ENCODE measurements around the gene EYS. TPM values are rescaled to one million over a fixed set of nuclear protein-coding genes. Genes with fewer than 3 reads are reported as not detected.

The EYS gene
- total RNA-seq, 6 experiments from 2014 or later, result 0.18 TPM; not detected in 5

DNA sequence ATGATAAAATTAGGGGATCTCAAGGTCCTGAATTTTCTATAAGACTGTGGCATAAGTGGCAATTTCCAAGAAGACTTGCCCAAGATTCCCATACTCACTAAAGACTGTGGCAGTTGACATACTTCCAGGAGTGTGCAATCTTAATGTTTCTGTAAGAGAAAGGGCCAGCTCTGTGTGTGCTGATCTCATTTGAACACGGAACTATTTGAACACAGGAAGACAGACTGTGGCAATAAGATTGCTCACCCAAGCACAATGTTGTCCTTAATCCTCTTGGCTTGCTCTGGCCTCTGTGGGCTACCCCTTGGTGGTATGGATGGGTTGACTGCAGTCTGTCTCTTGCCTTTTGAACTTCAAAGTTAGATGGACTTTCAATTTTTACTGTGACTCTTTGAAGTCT lies 1920.0 kb downstream of the EYS start:
- no peak overlapping the region for H3K27ac Mint-ChIP-seq
- H3K4me3 Mint-ChIP-seq, result no peak overlapping the region
- H3K27me3 Mint-ChIP-seq (ENCODE audit: insufficient read depth), result peaks cover 2% of the 10 kb centered on the region; the same call in 1 of the 2 replicates
- no peaks in the 10 kb centered on the region for H3K36me3 Mint-ChIP-seq (ENCODE audit: low read depth)
- peak; percentile 1 for DNase-seq
- no peaks in the 10 kb centered on the region for H3K9me3 Mint-ChIP-seq
- H3K4me1 Mint-ChIP-seq (ENCODE audit: low read depth), result peaks cover 9% of the 10 kb centered on the region; the same call in 1 of the 2 replicates
- TF ChIP-seq, protein P1, sequence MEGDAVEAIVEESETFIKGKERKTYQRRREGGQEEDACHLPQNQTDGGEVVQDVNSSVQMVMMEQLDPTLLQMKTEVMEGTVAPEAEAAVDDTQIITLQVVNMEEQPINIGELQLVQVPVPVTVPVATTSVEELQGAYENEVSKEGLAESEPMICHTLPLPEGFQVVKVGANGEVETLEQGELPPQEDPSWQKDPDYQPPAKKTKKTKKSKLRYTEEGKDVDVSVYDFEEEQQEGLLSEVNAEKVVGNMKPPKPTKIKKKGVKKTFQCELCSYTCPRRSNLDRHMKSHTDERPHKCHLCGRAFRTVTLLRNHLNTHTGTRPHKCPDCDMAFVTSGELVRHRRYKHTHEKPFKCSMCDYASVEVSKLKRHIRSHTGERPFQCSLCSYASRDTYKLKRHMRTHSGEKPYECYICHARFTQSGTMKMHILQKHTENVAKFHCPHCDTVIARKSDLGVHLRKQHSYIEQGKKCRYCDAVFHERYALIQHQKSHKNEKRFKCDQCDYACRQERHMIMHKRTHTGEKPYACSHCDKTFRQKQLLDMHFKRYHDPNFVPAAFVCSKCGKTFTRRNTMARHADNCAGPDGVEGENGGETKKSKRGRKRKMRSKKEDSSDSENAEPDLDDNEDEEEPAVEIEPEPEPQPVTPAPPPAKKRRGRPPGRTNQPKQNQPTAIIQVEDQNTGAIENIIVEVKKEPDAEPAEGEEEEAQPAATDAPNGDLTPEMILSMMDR (IDR thresholded peaks at IDR 0.05), result no peak

DNA sequence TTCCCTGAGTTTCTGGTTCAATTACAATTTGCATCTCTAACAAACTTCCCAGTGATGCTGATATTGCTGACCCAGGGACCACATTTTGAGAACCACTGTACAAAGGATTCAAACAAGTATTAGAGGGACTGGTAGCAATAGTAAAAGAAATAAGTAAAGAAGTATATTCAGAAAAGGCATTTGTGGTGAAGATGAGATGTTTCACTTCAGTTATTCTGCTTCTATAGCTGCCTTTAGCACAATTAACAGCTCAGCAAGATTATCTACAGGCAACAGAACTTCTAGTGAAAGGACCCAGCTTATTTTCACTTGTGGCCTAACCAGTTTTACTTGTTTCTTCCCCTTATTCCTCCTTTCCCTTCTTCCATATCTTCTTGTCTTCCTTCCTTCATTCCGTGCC lies 1922.0 kb downstream of the EYS start:
- H3K4me3 Mint-ChIP-seq, result no peak overlapping the region
- H3K27me3 Mint-ChIP-seq (ENCODE audit: insufficient read depth), result peaks cover 2% of the 10 kb centered on the region; the same call in 1 of the 2 replicates
- peaks cover 9% of the 10 kb centered on the region; the same call in 1 of the 2 replicates for H3K4me1 Mint-ChIP-seq (ENCODE audit: low read depth)
- DNase-seq, result no peak
- TF ChIP-seq, protein P1 (IDR thresholded peaks at IDR 0.05), result no peak
- no peaks in the 10 kb centered on the region for H3K36me3 Mint-ChIP-seq (ENCODE audit: low read depth)
- no peak overlapping the region for H3K27ac Mint-ChIP-seq
- H3K9me3 Mint-ChIP-seq, result no peaks in the 10 kb centered on the region

DNA sequence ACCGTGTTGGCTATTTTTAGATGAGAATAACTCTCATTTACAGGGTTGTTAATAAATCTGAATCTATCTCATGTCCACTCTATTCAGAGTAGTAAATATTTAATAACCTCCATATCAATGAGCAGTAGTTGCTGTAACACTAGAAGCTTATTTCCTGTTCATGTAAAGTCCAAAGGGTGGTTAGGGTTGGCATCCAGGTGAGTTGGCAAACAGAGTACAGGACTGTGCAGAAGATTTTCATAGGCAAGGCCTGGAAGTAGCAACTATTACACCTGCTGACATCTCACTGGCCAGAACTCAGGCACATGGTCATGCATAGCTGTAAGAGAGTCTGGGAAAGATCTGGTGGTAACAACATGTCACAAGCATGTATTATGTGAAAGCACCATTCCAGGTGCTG lies 1923.9 kb downstream of the EYS start:
- Mint-ChIP-seq H3K27me3 (ENCODE audit: insufficient read depth) (peaks cover 2% of the 10 kb centered on the region; the same call in 1 of the 2 replicates), H3K9me3 (no peaks in the 10 kb centered on the region), H3K27ac (no peak overlapping the region), H3K36me3 (ENCODE audit: low read depth) (no peaks in the 10 kb centered on the region), H3K4me3 (no peak overlapping the region), H3K4me1 (ENCODE audit: low read depth) (peaks cover 9% of the 10 kb centered on the region; the same call in 1 of the 2 replicates)
- no peak for DNase-seq
- TF ChIP-seq, protein P1 (IDR thresholded peaks at IDR 0.05), result no peak

DNA sequence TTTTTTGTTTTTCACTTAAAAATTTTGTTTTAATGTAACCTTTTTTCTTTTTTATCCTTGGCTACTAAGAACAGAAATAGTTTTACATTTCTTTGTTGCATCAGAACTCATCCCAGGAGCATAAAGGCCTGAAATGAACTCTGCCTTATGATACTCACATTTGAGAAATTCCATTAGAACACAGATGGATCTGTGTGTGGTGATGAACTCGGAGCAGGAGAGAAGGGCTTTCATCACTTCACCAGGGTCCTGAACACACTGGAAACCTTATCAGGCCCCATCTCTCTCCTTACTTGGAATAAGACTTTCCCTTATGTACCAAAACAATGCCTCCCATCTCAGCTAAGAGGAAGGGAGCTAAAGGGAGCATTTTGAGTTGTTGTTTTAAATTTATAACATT lies 1932.1 kb downstream of the EYS start:
- H3K4me3 Mint-ChIP-seq, result no peak overlapping the region
- H3K9me3 Mint-ChIP-seq, result no peaks in the 10 kb centered on the region
- H3K4me1 Mint-ChIP-seq (ENCODE audit: low read depth), result peaks cover 32% of the 10 kb centered on the region
- H3K27ac Mint-ChIP-seq, result peak overlapping the region; percentile 44; the same call in 1 of the 2 replicates
- TF ChIP-seq, protein P1 (IDR thresholded peaks at IDR 0.05), result no peak
- no peaks in the 10 kb centered on the region for H3K27me3 Mint-ChIP-seq (ENCODE audit: insufficient read depth)
- no peak for DNase-seq
- no peaks in the 10 kb centered on the region for H3K36me3 Mint-ChIP-seq (ENCODE audit: low read depth)

DNA sequence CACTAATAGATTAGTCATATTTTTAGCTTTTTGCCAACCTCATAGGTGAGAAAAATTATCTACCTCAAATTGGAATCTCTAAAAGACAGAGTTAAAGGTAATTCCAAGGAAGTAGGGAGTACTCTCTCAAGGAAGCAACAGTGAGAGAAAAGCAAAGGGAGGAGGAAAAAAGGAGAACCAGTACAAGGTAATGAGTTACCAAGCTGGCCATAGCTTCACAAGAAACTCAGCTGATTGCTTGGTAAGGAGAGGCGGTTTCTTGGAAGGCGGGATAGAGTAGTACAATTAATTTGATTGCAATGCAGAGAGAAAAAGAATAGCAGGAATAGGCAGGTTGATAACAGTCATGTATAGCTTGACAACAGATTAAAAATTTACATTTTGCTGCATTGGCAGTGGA lies 1933.8 kb downstream of the EYS start:
- H3K4me3 Mint-ChIP-seq, result no peak overlapping the region
- H3K27ac Mint-ChIP-seq, result no peak overlapping the region
- H3K9me3 Mint-ChIP-seq, result no peaks in the 10 kb centered on the region
- H3K36me3 Mint-ChIP-seq (ENCODE audit: low read depth), result no peaks in the 10 kb centered on the region
- TF ChIP-seq, protein P1 (IDR thresholded peaks at IDR 0.05), result no peak
- H3K4me1 Mint-ChIP-seq (ENCODE audit: low read depth), result peaks cover 32% of the 10 kb centered on the region
- H3K27me3 Mint-ChIP-seq (ENCODE audit: insufficient read depth), result no peaks in the 10 kb centered on the region
- no peak for DNase-seq

DNA sequence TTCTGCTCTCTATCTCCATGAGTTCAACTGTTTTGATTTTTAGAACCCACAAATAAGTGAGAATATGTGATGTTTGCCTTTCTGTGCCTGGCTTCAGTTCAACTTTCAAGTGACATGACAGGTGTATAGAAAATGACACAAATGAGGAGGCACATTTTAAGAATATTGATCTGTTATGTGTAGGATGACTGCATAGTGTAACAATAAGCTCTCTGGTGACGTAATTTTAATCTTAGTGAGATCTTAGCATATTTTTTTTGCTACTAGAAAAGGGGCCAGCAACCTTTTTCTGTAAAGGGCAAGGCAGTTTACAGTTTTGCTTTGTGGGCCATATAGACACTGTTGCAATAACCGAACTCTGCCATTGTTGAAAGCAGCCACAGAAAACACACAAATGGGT lies 1941.2 kb downstream of the EYS start:
- DNase-seq, result no peak
- H3K4me3 Mint-ChIP-seq, result no peak overlapping the region
- H3K4me1 Mint-ChIP-seq (ENCODE audit: low read depth), result no peaks in the 10 kb centered on the region
- peaks cover 9% of the 10 kb centered on the region; the same call in 1 of the 2 replicates for H3K27me3 Mint-ChIP-seq (ENCODE audit: insufficient read depth)
- H3K9me3 Mint-ChIP-seq, result no peaks in the 10 kb centered on the region
- TF ChIP-seq, protein P1 (IDR thresholded peaks at IDR 0.05), result no peak
- no peak overlapping the region for H3K27ac Mint-ChIP-seq
- no peaks in the 10 kb centered on the region for H3K36me3 Mint-ChIP-seq (ENCODE audit: low read depth)

Data from HFFc6 (cell line).